ENCODE measurements around the gene PINLYP. TPM values are rescaled to one million over a fixed set of nuclear protein-coding genes. Genes with fewer than 3 reads are reported as not detected.

PINLYP gene
- total RNA-seq, 1 experiment from 2014 or later = 0.17 TPM

GRCh38 chr19:43525836-43526771 is 49.5 kb upstream of the PINLYP start:
- H3K9me3 ChIP-seq (ENCODE audit: control insufficient read depth in 1 of 2, insufficient read depth in 1 of 2, low read depth in 1 of 2, low read length in 2 of 2) = no peaks in the 10 kb centered on the region
- H3K79me2 ChIP-seq (ENCODE audit: insufficient read depth, low read length) = peaks cover 41% of the 10 kb centered on the region
- H3K4me3 ChIP-seq (replicated peaks in 1 of 2; ENCODE audit: low read depth in 1 of 2, low read length in 2 of 2) = peak overlapping the region; percentile 87 to 100
- intact Hi-C loops (cut with micrococcal nuclease) = loop anchor here (2.0 kb wide), 1 partner anchor 71 kb away; the partner anchor contains the start of genes IRGQ and ZNF576
- ChIA-PET RAD21 (ENCODE audit: low non-redundant PET in 1 of 2, low total read pairs in 2 of 2, uncharacterized antibody in 2 of 2, unreplicated experiment in 2 of 2) (no interaction called here), CTCF (interaction anchor here (1.2 to 2.3 kb wide), 2 partner anchors 68 to 79 kb away, joined by 4 to 11 read pairs; no protein-coding TSS in a partner anchor), POLR2A (interaction anchor here (1.6 kb wide), 1 partner anchor 92 kb away, joined by 3 read pairs; no protein-coding TSS in a partner anchor)
- no peaks in the 10 kb centered on the region for H3K27me3 ChIP-seq (ENCODE audit: insufficient read depth, low read length)
- ATAC-seq (peak; percentile 12), DNase-seq (ENCODE audit: low read depth, low spot score) (no peak)
- H4K20me1 ChIP-seq (ENCODE audit: insufficient read depth) = no peaks in the 10 kb centered on the region
- H3K4me1 ChIP-seq (ENCODE audit: control insufficient read depth in 1 of 2, insufficient read depth in 2 of 2, low read length in 2 of 2) = peaks cover 34 to 68% of the 10 kb centered on the region in 2 experiments
- H3K27ac ChIP-seq (ENCODE audit: low read depth, low read length) = peak overlapping the region; percentile 76
- TF ChIP-seq SRF (IDR thresholded peaks at IDR 0.05; ENCODE audit: low read depth) (no peak), POLR2AphosphoS5 (IDR thresholded peaks at IDR 0.05; ENCODE audit: low read depth, low read length) (peak; percentile 5; the same call in 1 of the 2 replicates)
- H2AFZ ChIP-seq (ENCODE audit: low read depth, low read length, poor library complexity, severe bottlenecking) = no peak overlapping the region
- no TSS peak for BruUV-seq (replicated peaks)
- H3K36me3 ChIP-seq (ENCODE audit: control insufficient read depth in 1 of 2, insufficient read depth in 2 of 2, low read length in 2 of 2) = no peaks in the 10 kb centered on the region; a peak in 1 of 4 replicates
- peak overlapping the region; percentile 93 for H3K9ac ChIP-seq (ENCODE audit: low read length)
- peak overlapping the region; percentile 94 for H3K4me2 ChIP-seq (ENCODE audit: low read length)
- H3K9me2 ChIP-seq (ENCODE audit: insufficient read depth) = no peaks in the 10 kb centered on the region

GRCh38 chr19:43526884-43527859 is 48.4 kb upstream of the PINLYP start, which contains the start of gene ETHE1:
Gene ETHE1, minus strand, starts transcription at chr19:43527201. Its CDS starts 24 bp downstream, at chr19:43527177.
- ChIA-PET CTCF (interaction anchor here (1.5 to 2.7 kb wide), 2 partner anchors 7 to 28 kb away, joined by 5 to 12 read pairs; no protein-coding TSS in a partner anchor), RAD21 (ENCODE audit: low non-redundant PET in 1 of 2, low total read pairs in 2 of 2, uncharacterized antibody in 2 of 2, unreplicated experiment in 2 of 2) (interaction anchor here in 1 of 2 experiments (0.6 kb wide), 1 partner anchor 160 kb away, joined by 4 read pairs; no protein-coding TSS in a partner anchor), POLR2A (interaction anchor here (1.2 to 1.6 kb wide), 4 partner anchors 9 to 238 kb away, joined by 3 read pairs; no protein-coding TSS in a partner anchor)
- peak within 1 kb of the TSS; percentile 76 for H3K27ac ChIP-seq (ENCODE audit: low read depth, low read length)
- DNase-seq (ENCODE audit: low read depth, low spot score) = no peak
- peak within 1 kb of the TSS; percentile 93 for H3K9ac ChIP-seq (ENCODE audit: low read length)
- H3K9me3 ChIP-seq (ENCODE audit: control insufficient read depth in 1 of 2, insufficient read depth in 1 of 2, low read depth in 1 of 2, low read length in 2 of 2) = no peaks in the 10 kb centered on the region
- peak within 1 kb of the TSS; percentile 94 for H3K4me2 ChIP-seq (ENCODE audit: low read length)
- no peaks in the 10 kb centered on the region for H4K20me1 ChIP-seq (ENCODE audit: insufficient read depth)
- peaks cover 41% of the 10 kb centered on the region for H3K79me2 ChIP-seq (ENCODE audit: insufficient read depth, low read length)
- H2AFZ ChIP-seq (ENCODE audit: low read depth, low read length, poor library complexity, severe bottlenecking) = peak within 1 kb of the TSS; percentile 78
- H3K9me2 ChIP-seq (ENCODE audit: insufficient read depth) = no peaks in the 10 kb centered on the region
- no TSS peak for BruUV-seq (replicated peaks)
- intact Hi-C loops (cut with micrococcal nuclease) = loop anchor here (2.0 kb wide), 1 partner anchor 70 kb away; the partner anchor contains the start of genes IRGQ and ZNF576
- no peaks in the 10 kb centered on the region for H3K27me3 ChIP-seq (ENCODE audit: insufficient read depth, low read length)
- H3K4me3 ChIP-seq (replicated peaks in 1 of 2; ENCODE audit: low read depth in 1 of 2, low read length in 2 of 2) = peak within 1 kb of the TSS; percentile 87 to 100
- no peaks in the 10 kb centered on the region; a peak in 1 of 4 replicates for H3K36me3 ChIP-seq (ENCODE audit: control insufficient read depth in 1 of 2, insufficient read depth in 2 of 2, low read length in 2 of 2)
- H3K4me1 ChIP-seq (ENCODE audit: control insufficient read depth in 1 of 2, insufficient read depth in 2 of 2, low read length in 2 of 2) = peaks cover 41 to 73% of the 10 kb centered on the region in 2 experiments
- ATAC-seq = peak; percentile 84
- TF ChIP-seq SP1 (IDR thresholded peaks at IDR 0.05; ENCODE audit: low read depth) (peak; percentile 90), RAD21 (IDR thresholded peaks at IDR 0.05; ENCODE audit: low read depth) (no peak), POLR2A (IDR thresholded peaks at IDR 0.05; ENCODE audit: borderline replicate concordance, extremely low read depth, insufficient read depth, insufficient read length) (peak; percentile 66), EGR1 (IDR thresholded peaks at IDR 0.05; ENCODE audit: low read depth) (peak; percentile 78), SRF (IDR thresholded peaks at IDR 0.05; ENCODE audit: low read depth) (no peak), ZNF274 (IDR thresholded peaks at IDR 0.05; ENCODE audit: low read depth, low read length) (no peak), EZH2 (IDR thresholded peaks at IDR 0.05) (no peak), CEBPB (IDR thresholded peaks at IDR 0.05; ENCODE audit: low read depth) (no peak), EZH2phosphoT487 (IDR thresholded peaks at IDR 0.05; ENCODE audit: borderline replicate concordance) (no peak), POLR2AphosphoS5 (IDR thresholded peaks at IDR 0.05; ENCODE audit: low read depth, low read length) (peak; percentile 97), SIN3A (IDR thresholded peaks at IDR 0.05; ENCODE audit: low read depth) (peak; percentile 87), JUND (IDR thresholded peaks at IDR 0.05) (no peak), ZFX (IDR thresholded peaks at IDR 0.05) (peak; percentile 52; the same call in 1 of the 2 replicates)
- TF ChIP-seq, protein P1, sequence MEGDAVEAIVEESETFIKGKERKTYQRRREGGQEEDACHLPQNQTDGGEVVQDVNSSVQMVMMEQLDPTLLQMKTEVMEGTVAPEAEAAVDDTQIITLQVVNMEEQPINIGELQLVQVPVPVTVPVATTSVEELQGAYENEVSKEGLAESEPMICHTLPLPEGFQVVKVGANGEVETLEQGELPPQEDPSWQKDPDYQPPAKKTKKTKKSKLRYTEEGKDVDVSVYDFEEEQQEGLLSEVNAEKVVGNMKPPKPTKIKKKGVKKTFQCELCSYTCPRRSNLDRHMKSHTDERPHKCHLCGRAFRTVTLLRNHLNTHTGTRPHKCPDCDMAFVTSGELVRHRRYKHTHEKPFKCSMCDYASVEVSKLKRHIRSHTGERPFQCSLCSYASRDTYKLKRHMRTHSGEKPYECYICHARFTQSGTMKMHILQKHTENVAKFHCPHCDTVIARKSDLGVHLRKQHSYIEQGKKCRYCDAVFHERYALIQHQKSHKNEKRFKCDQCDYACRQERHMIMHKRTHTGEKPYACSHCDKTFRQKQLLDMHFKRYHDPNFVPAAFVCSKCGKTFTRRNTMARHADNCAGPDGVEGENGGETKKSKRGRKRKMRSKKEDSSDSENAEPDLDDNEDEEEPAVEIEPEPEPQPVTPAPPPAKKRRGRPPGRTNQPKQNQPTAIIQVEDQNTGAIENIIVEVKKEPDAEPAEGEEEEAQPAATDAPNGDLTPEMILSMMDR (IDR thresholded peaks at IDR 0.05 in 2 of 3, conservative IDR thresholded peaks at IDR 0.05 in 1 of 3; ENCODE audit: borderline replicate concordance in 1 of 3, insufficient read depth in 1 of 3, low read depth in 2 of 3, low read length in 2 of 3) = no peak

All from HCT116 (cell line).